Left lung (tissue), 10 donors: Measurements from ENCODE around the gene CCDC170. TPM values are rescaled to one million over a fixed set of nuclear protein-coding genes. Genes with fewer than 3 reads are reported as not detected.

Source experiments
- ATAC-seq: fragments of 200-7000 bp; cut with Tn5 transposase; one replicate; pipeline ENCODE4 v1.9.1; 2020; ENCODE audit warnings: moderate library complexity
- DNase-seq, 4 donors: peaks; one replicate each; pipeline ENCODE4 v3.0.0-alpha.2; 2013 to 2020
- H3K27ac ChIP-seq, 2 donors: fragments of 200-600 bp; sonication (generic) in 1 of 2; one replicate each; pipeline versions ENCODE4 v1.5.0 to v1.8.0; 2020 to 2021
- H3K27me3 ChIP-seq, 2 donors: fragments of 200-600 bp; sonication (generic) in 1 of 2; one replicate each; pipeline versions ENCODE4 v1.5.0 to v1.8.0; 2020 to 2021
- H3K36me3 ChIP-seq, 2 donors: fragments of 200-600 bp; sonication (generic) in 1 of 2; one replicate each; pipeline versions ENCODE4 v1.5.0 to v1.8.0; 2020 to 2021
- H3K4me1 ChIP-seq, 2 donors: fragments of 200-600 bp; one replicate each; pipeline ENCODE4 v1.8.0; 2021
- H3K4me3 ChIP-seq, 2 donors: fragments of 200-600 bp; sonication (generic) in 1 of 2; one replicate each; pipeline versions ENCODE4 v1.5.0 to v1.8.0; 2020 to 2021; ENCODE audit warnings: mild to moderate bottlenecking in 1 of 2
- H3K9me3 ChIP-seq, 2 donors: fragments of 200-600 bp; sonication (generic) in 1 of 2; one replicate each; pipeline versions ENCODE4 v1.5.0 to v1.8.0; 2020 to 2021
- CTCF ChIP-seq, 2 donors: fragments of 200-600 bp; sonication (generic) in 1 of 2; IDR thresholded peaks; one replicate each; pipeline versions ENCODE4 v1.5.0 to v1.8.0; 2021; ENCODE audit warnings: antibody characterized with exemption in 2 of 2
- intact Hi-C, 2 donors: fragments of 100-400 bp; cut with DNase I; formaldehyde crosslinking; loops; one replicate each; pipeline versions ENCODE4 v1.11.2 to v1.14.2; 2022
- polyA plus RNA-seq, 6 donors: library from polyadenylated mRNA; unstranded; fragments of 120-200 nt; gene quantifications; one replicate each; pipeline ENCODE4 v1.2.1, GENCODE V29; 2013; ENCODE audit not compliant: insufficient read length in 6 of 6
- total RNA-seq, 2 donors: library from RNA; stranded (reverse); fragmentation: NEBNext Ultra II Directional; extraction: Animal tissue kit (Norgen Biotek cat#: 25700); gene quantifications; one replicate each; pipeline ENCODE4 v1.2.1, GENCODE V29; 2021
- donor health status: DM: no; HTN: yes; CAD: no.
- donor health status: DM: no; HTN: no; CAD: no.

CCDC170 gene
- total and polyA plus RNA-seq, 8 donors = 1.3 to 8.2 (median 4.4) TPM

GRCh38 chr6:151482290-151482689 is 11.5 kb upstream of the CCDC170 start:
- Histone ChIP-seq H3K36me3 (no peaks in the 10 kb centered on the region), H3K9me3 (no peaks in the 10 kb centered on the region), H3K4me3 (no peak overlapping the region), H3K27ac (peak overlapping the region; percentile 51 to 86), H3K4me1 (peaks cover 0 to 19% of the 10 kb centered on the region in 2 donors), H3K27me3 (no peaks in the 10 kb centered on the region)
- no peak for TF ChIP-seq CTCF (IDR thresholded peaks at IDR 0.05)
- peak; percentile 39 for ATAC-seq
- peak in 2 of 4 donors; percentile 36 to 38 for DNase-seq
- intact Hi-C loops = no loop called here

GRCh38 chr6:151483994-151484393 is 9.8 kb upstream of the CCDC170 start:
- Histone ChIP-seq H3K9me3 (no peaks in the 10 kb centered on the region), H3K27ac (no peak overlapping the region), H3K4me3 (no peak overlapping the region), H3K4me1 (peaks cover 0 to 19% of the 10 kb centered on the region in 2 donors), H3K27me3 (no peaks in the 10 kb centered on the region), H3K36me3 (no peaks in the 10 kb centered on the region)
- TF ChIP-seq CTCF (IDR thresholded peaks at IDR 0.05) = no peak
- intact Hi-C loops = no loop called here
- ATAC-seq = no peak
- no peak for DNase-seq

- TF ChIP-seq CTCF (IDR thresholded peaks at IDR 0.05) = no peak
- no peak for DNase-seq
- no peak overlapping the region for H3K27ac ChIP-seq
- no peaks in the 10 kb centered on the region for H3K9me3 ChIP-seq
- H3K4me3 ChIP-seq = no peak overlapping the region
- intact Hi-C loops = no loop called here
- ATAC-seq = no peak
- peaks cover 0 to 26% of the 10 kb centered on the region in 2 donors for H3K27me3 ChIP-seq
- no peaks in the 10 kb centered on the region for H3K36me3 ChIP-seq
- H3K4me1 ChIP-seq = peaks cover 0 to 6% of the 10 kb centered on the region in 2 donors
Observed at GRCh38 chr6:151488226-151488625, 5.6 kb upstream of the CCDC170 start.

- intact Hi-C loops = no loop called here
- H3K9me3 ChIP-seq = no peaks in the 10 kb centered on the region
- TF ChIP-seq CTCF (IDR thresholded peaks at IDR 0.05) = no peak
Observed at GRCh38 chr6:151490996-151491395, 2.8 kb upstream of the CCDC170 start.

GRCh38 chr6:151493161-151493803 is 535 bp upstream of the CCDC170 start:
- ATAC-seq (peak; percentile 40), DNase-seq (no peak)
- TF ChIP-seq CTCF (IDR thresholded peaks at IDR 0.05) = no peak
- Histone ChIP-seq H3K36me3 (no peaks in the 10 kb centered on the region), H3K27ac (peak overlapping the region; percentile 82 to 85), H3K9me3 (no peaks in the 10 kb centered on the region), H3K4me1 (peaks cover 0 to 33% of the 10 kb centered on the region in 2 donors), H3K4me3 (peak overlapping the region; percentile 59 to 71), H3K27me3 (peaks cover 0 to 55% of the 10 kb centered on the region in 2 donors)
- intact Hi-C loops = no loop called here

More at GRCh38 chr6:151490996-151491395, 2.8 kb upstream of the CCDC170 start:
- H3K27ac ChIP-seq = no peak overlapping the region
- no peak for DNase-seq
- H3K27me3 ChIP-seq = peaks cover 0 to 54% of the 10 kb centered on the region in 2 donors
- no peaks in the 10 kb centered on the region for H3K36me3 ChIP-seq
- H3K4me1 ChIP-seq = peaks cover 0 to 26% of the 10 kb centered on the region in 2 donors
- no peak for ATAC-seq
- H3K4me3 ChIP-seq = no peak overlapping the region
